ENCODE measurements around the gene KCNJ10. TPM values are rescaled to one million over a fixed set of nuclear protein-coding genes. Genes with fewer than 3 reads are reported as not detected.

The KCNJ10 gene
- total RNA-seq, 1 donor from 2014 or later, result 0.27 TPM

GRCh38 chr1:160076295-160076694 is 6.3 kb upstream of the KCNJ10 start:
- H3K4me1 Mint-ChIP-seq (ENCODE audit: low read depth, unreplicated experiment), result peaks cover 4% of the 10 kb centered on the region
- no peaks in the 10 kb centered on the region for H3K36me3 ChIP-seq (ENCODE audit: insufficient read depth, low read length)
- no peak overlapping the region for H3K4me3 ChIP-seq (ENCODE audit: insufficient read depth, low read depth, low read length)
- no peak overlapping the region for H3K9ac ChIP-seq (ENCODE audit: low read length)
- H3K9me3 Mint-ChIP-seq (ENCODE audit: unreplicated experiment), result no peaks in the 10 kb centered on the region
- H3K27me3 Mint-ChIP-seq (ENCODE audit: low read depth, unreplicated experiment), result peaks cover 55% of the 10 kb centered on the region
- no peak overlapping the region for H3K4me3 Mint-ChIP-seq (ENCODE audit: unreplicated experiment)
- peaks cover 39% of the 10 kb centered on the region for H3K27me3 ChIP-seq (ENCODE audit: insufficient read depth, low read length)
- peaks cover 6% of the 10 kb centered on the region for H3K4me1 ChIP-seq (ENCODE audit: insufficient read depth, low read length)
- H2AFZ ChIP-seq (ENCODE audit: low read depth, low read length), result no peak overlapping the region
- no peak for TF ChIP-seq CTCF (IDR thresholded peaks at IDR 0.05; ENCODE audit: insufficient read depth, low read depth, low read length)
- no peak for TF ChIP-seq EZH2 (IDR thresholded peaks at IDR 0.05; ENCODE audit: insufficient read depth, low read length)
- H3K27ac Mint-ChIP-seq (ENCODE audit: unreplicated experiment), result no peak overlapping the region
- H3K9me3 ChIP-seq (ENCODE audit: insufficient read depth, low read depth, low read length), result no peaks in the 10 kb centered on the region
- H3K27ac ChIP-seq (ENCODE audit: low read depth, low read length), result no peak overlapping the region
- no peak overlapping the region for H3K4me2 ChIP-seq (ENCODE audit: low read length)
- FAIRE-seq, result no peak
- no peaks in the 10 kb centered on the region for H3K79me2 ChIP-seq (ENCODE audit: insufficient read depth, low read length)
- no peaks in the 10 kb centered on the region for H4K20me1 ChIP-seq (ENCODE audit: insufficient read depth, low read length)
- DNase-seq (ENCODE audit: low read depth), result peak; percentile 17
- no peaks in the 10 kb centered on the region for H3K36me3 Mint-ChIP-seq (ENCODE audit: low read depth, unreplicated experiment)

- Histone ChIP-seq H3K4me2 (ENCODE audit: low read length) (no peak overlapping the region), H3K9me3 (ENCODE audit: insufficient read depth, low read depth, low read length) (no peaks in the 10 kb centered on the region), H3K36me3 (ENCODE audit: insufficient read depth, low read length) (no peaks in the 10 kb centered on the region), H2AFZ (ENCODE audit: low read depth, low read length) (no peak overlapping the region), H3K9ac (ENCODE audit: low read length) (no peak overlapping the region), H3K4me3 (ENCODE audit: insufficient read depth, low read depth, low read length) (no peak overlapping the region), H3K27ac (ENCODE audit: low read depth, low read length) (no peak overlapping the region), H3K79me2 (ENCODE audit: insufficient read depth, low read length) (no peaks in the 10 kb centered on the region), H3K4me1 (ENCODE audit: insufficient read depth, low read length) (peaks cover 4% of the 10 kb centered on the region), H3K27me3 (ENCODE audit: insufficient read depth, low read length) (peaks cover 39% of the 10 kb centered on the region), H4K20me1 (ENCODE audit: insufficient read depth, low read length) (no peaks in the 10 kb centered on the region)
- Mint-ChIP-seq H3K36me3 (ENCODE audit: low read depth, unreplicated experiment) (no peaks in the 10 kb centered on the region), H3K27ac (ENCODE audit: unreplicated experiment) (no peak overlapping the region), H3K4me3 (ENCODE audit: unreplicated experiment) (no peak overlapping the region), H3K9me3 (ENCODE audit: unreplicated experiment) (no peaks in the 10 kb centered on the region), H3K27me3 (ENCODE audit: low read depth, unreplicated experiment) (peaks cover 53% of the 10 kb centered on the region), H3K4me1 (ENCODE audit: low read depth, unreplicated experiment) (peaks cover 4% of the 10 kb centered on the region)
- TF ChIP-seq EZH2 (IDR thresholded peaks at IDR 0.05; ENCODE audit: insufficient read depth, low read length) (no peak), CTCF (IDR thresholded peaks at IDR 0.05; ENCODE audit: insufficient read depth, low read depth, low read length) (no peak)
- DNase-seq (ENCODE audit: low read depth) (no peak), FAIRE-seq (no peak)
Observed at GRCh38 chr1:160075836-160076235, 5.9 kb upstream of the KCNJ10 start.

GRCh38 chr1:160074865-160075264 is 4.9 kb upstream of the KCNJ10 start:
- H3K27ac ChIP-seq (ENCODE audit: low read depth, low read length), result no peak overlapping the region
- no peak overlapping the region for H3K4me3 ChIP-seq (ENCODE audit: insufficient read depth, low read depth, low read length)
- FAIRE-seq (no peak), DNase-seq (ENCODE audit: low read depth) (no peak)
- Mint-ChIP-seq H3K27me3 (ENCODE audit: low read depth, unreplicated experiment) (peaks cover 50% of the 10 kb centered on the region), H3K4me1 (ENCODE audit: low read depth, unreplicated experiment) (peaks cover 6% of the 10 kb centered on the region), H3K36me3 (ENCODE audit: low read depth, unreplicated experiment) (peaks cover 2% of the 10 kb centered on the region), H3K4me3 (ENCODE audit: unreplicated experiment) (no peak overlapping the region), H3K9me3 (ENCODE audit: unreplicated experiment) (no peaks in the 10 kb centered on the region), H3K27ac (ENCODE audit: unreplicated experiment) (no peak overlapping the region)
- no peaks in the 10 kb centered on the region for H3K9me3 ChIP-seq (ENCODE audit: insufficient read depth, low read depth, low read length)
- H3K4me1 ChIP-seq (ENCODE audit: insufficient read depth, low read length), result peaks cover 3% of the 10 kb centered on the region
- H3K9ac ChIP-seq (ENCODE audit: low read length), result no peak overlapping the region
- H4K20me1 ChIP-seq (ENCODE audit: insufficient read depth, low read length), result no peaks in the 10 kb centered on the region
- peaks cover 31% of the 10 kb centered on the region for H3K27me3 ChIP-seq (ENCODE audit: insufficient read depth, low read length)
- no peak overlapping the region for H3K4me2 ChIP-seq (ENCODE audit: low read length)
- no peaks in the 10 kb centered on the region for H3K36me3 ChIP-seq (ENCODE audit: insufficient read depth, low read length)
- H2AFZ ChIP-seq (ENCODE audit: low read depth, low read length), result no peak overlapping the region
- no peak for TF ChIP-seq CTCF (IDR thresholded peaks at IDR 0.05; ENCODE audit: insufficient read depth, low read depth, low read length)
- TF ChIP-seq EZH2 (IDR thresholded peaks at IDR 0.05; ENCODE audit: insufficient read depth, low read length), result no peak
- H3K79me2 ChIP-seq (ENCODE audit: insufficient read depth, low read length), result no peaks in the 10 kb centered on the region

Measured in astrocyte (in vitro differentiated cells and primary cell).